GM15510 (cell line): ENCODE data around the gene MOAP1.

ENCODE experiments used
- POLR2A ChIP-seq: IDR thresholded peaks from 3 replicates; pipeline ENCODE4 v1.6.1; 2011; ENCODE audit warnings: borderline replicate concordance; ENCODE audit not compliant: insufficient read length; ENCODE audit errors: extremely low read depth

Gene MOAP1

DNA sequence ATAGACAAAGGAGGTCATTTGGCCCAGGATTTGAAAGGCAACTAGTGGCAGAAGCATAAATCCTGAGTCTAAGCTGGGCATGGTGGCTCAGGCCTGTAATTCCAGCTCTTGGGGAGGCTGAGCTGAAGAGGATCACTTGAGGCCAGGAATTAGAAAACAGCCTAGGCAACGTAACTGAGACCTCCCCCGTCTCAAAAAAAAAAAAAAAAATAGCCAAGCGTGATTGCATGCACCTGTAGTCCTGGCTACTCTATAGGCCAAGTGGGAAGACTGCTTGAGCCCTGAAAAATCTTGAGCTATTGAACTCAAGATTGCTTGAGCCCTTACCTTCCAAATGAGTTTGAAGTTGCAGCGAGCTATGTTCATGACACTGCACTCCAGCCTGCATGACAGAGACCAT lies 14.3 kb upstream of the MOAP1 start:
- TF ChIP-seq POLR2A = no peak

- no peak for TF ChIP-seq POLR2A
Measured at GRCh38 chr14:93195316-93195999, 10.8 kb upstream of the MOAP1 start.

DNA sequence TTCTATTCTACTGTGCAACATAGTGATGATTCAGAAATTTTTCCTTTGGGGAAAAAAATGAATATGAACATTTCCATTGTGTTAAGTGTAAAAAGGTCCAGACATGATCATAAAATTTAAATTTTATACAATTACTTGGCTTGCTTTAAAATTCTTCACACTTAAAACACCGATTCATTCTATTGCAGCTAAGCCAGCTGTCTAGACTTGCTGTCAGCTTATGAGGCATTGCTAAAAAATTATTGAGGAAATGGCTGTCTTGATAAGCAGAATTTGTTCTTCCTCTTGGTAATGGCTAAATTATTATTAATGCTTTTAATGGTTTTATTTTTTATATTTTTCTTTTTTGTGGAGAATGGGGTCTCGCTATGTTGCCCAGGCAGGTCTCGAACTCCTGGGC lies 2.3 kb upstream of the MOAP1 start:
- no peak for TF ChIP-seq POLR2A

- TF ChIP-seq POLR2A = no peak
Measured at GRCh38 chr14:93186466-93186865, 1.8 kb upstream of the MOAP1 start.

- TF ChIP-seq POLR2A = no peak
Measured at GRCh38 chr14:93185349-93185720, 638 bp upstream of the MOAP1 start.

- TF ChIP-seq POLR2A = no peak
Measured at GRCh38 chr14:93183596-93184317, 940 bp downstream of the MOAP1 start.

GRCh38 chr14:93175492-93175891 lies 9.2 kb downstream of the MOAP1 start:
- TF ChIP-seq POLR2A = no peak

GRCh38 chr14:93173943-93174395 lies 10.7 kb downstream of the MOAP1 start:
- no peak for TF ChIP-seq POLR2A

- no peak for TF ChIP-seq POLR2A
Measured at GRCh38 chr14:93171376-93171775, 13.3 kb downstream of the MOAP1 start.

- TF ChIP-seq POLR2A = no peak
Measured at GRCh38 chr14:93163564-93163963, 21.1 kb downstream of the MOAP1 start.

DNA sequence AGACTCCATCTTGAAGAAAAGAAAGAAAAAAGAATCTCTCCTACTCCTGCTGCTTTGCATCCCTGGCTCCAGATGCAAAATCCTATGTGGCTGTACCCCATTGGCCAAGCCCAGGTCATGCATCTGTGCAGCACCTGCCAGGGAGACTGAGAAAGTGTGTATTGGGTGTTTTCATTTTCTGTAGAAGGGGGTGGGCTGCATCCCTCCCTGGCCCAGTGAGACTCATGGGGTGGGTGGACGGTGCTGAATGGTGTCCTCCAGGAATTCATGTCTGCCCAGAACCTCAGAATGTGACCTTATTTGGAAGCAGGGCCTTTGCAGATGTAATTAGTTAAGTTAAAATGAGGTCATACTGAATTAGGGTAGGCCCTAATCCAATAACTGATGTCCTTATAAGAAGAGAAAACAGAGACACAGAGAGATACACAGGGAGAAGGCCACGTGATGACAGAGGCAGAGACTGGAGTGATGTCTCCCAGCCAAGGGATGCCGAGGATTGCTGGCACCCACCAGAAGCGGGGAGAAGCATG lies 23.2 kb downstream of the MOAP1 start:
- no peak for TF ChIP-seq POLR2A

GRCh38 chr14:93160353-93160801 lies 24.3 kb downstream of the MOAP1 start:
- TF ChIP-seq POLR2A = no peak

DNA sequence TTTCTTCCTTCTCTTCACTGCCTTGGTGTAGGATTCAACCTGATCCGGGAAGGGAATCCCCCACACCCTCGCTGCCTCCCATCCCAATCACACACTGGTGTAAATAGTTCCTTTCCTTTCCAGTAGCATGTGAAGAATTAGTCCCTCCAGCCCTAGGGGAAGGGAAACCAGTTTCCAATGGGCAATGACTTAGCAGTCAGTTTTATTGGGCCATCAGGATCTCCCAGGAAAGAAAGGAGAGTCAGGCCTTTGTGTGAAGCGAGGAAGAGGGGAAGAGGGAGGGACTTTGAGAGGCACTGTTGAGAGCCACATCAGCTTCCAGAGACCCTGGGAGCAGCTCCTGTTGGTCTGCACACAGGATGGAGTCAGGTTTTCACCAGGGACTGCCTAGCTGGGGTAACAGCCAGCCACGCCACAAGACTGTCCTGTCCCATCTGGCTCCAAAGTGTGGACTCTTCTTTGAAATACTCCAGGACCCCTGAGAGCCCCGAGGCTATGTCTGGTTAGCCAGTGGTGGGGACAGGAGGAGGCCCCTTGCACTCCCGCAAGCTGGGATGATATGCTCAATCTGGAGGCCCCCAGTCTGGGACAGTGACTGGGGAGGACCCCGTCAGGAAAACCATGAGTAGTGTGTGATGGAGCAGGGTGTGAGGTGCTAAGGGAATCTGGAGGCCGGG lies 27.9 kb downstream of the MOAP1 start:
- no peak for TF ChIP-seq POLR2A

- TF ChIP-seq POLR2A = no peak
Measured at GRCh38 chr14:93155667-93156066, 29.0 kb downstream of the MOAP1 start.

GRCh38 chr14:93153121-93153520 lies 31.6 kb downstream of the MOAP1 start:
- no peak for TF ChIP-seq POLR2A
